Lower lobe of right lung (tissue), 2 donors: ENCODE results near the gene FGF21. TPM values are rescaled to one million over a fixed set of nuclear protein-coding genes. Genes with fewer than 3 reads are reported as not detected.

Experiments used
- ATAC-seq, 2 donors: fragments of 200-7000 bp; cut with Tn5 transposase; one replicate each; pipeline ENCODE4 v1.9.1; 2020 to 2022; ENCODE audit warnings: mild to moderate bottlenecking in 2 of 2, moderate library complexity in 2 of 2
- DNase-seq: peaks from one replicate; pipeline ENCODE4 v3.0.0-alpha.2; 2020
- H3K27ac ChIP-seq: fragments of 200-600 bp; one replicate; pipeline ENCODE4 v1.8.0; 2022
- H3K27me3 ChIP-seq: fragments of 200-600 bp; one replicate; pipeline ENCODE4 v1.8.0; 2022; ENCODE audit warnings: low read depth
- H3K36me3 ChIP-seq: fragments of 200-600 bp; one replicate; pipeline ENCODE4 v1.8.0; 2022; ENCODE audit warnings: mild to moderate bottlenecking
- H3K4me1 ChIP-seq: fragments of 200-600 bp; one replicate; pipeline ENCODE4 v1.8.0; 2022
- H3K4me3 ChIP-seq: fragments of 200-600 bp; one replicate; pipeline ENCODE4 v1.8.0; 2022; ENCODE audit warnings: mild to moderate bottlenecking
- H3K9me3 ChIP-seq: fragments of 200-600 bp; one replicate; pipeline ENCODE4 v1.8.0; 2022
- CTCF ChIP-seq: fragments of 200-600 bp; IDR thresholded peaks from one replicate; pipeline ENCODE4 v1.8.0; 2022; ENCODE audit warnings: antibody characterized with exemption, mild to moderate bottlenecking
- intact Hi-C: fragments of 100-400 bp; cut with DNase I; formaldehyde crosslinking; loops from one replicate; pipeline ENCODE4 v1.11.0; 2022
- total RNA-seq: library from RNA; stranded (reverse); fragmentation: NEBNext Ultra II Directional; extraction: Animal tissue kit (Norgen Biotek cat#: 25700); gene quantifications from one replicate; pipeline ENCODE4 v1.2.1, GENCODE V29; 2021
- donor health status: DM: no; HTN: yes; CAD: no; lungs with severe emphysema.

Gene FGF21
- total RNA-seq, 1 donor from 2014 or later, result not detected

DNA sequence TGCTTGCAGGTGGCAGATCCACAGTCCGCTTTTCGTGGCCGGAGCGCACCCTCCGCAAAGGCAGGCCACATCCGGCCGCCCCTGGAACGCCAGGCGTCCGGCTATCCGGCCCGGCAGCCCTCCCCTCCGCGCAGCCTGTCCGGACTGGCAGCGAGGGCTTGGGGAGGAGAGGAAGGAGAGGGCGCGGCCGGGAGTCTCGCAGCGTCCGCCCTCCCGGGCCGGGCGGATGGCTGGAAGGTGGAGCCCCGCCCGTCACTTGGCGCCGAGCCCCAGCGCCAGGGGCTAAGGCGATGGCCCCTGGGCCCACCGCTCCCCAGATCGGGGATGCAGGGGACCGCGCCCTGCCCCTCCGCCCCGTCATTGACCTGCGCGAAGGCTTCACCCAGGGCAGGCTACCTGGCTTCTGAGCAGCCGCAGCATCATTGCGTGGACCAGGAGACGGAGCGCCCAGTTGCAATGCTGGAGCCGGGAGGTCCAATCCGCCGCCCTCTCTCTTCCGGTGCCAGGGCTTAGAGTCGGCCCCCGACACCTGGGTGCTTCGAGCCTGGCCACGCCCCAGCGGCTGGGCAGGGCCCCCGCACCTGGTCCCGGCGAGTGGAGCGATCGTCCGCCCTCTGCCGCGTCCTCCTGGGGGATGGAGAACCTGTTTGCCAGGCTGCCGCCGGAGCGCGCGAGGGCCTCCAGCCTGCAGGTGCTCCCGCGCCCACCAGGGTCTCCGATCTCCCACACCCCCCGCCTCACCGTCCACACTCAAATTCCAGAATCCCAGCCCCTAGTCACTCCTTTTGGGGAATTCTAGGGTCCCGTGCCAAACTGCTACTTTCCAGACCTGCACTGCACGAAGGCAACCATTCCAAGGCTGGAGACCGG is 2.6 kb upstream of the FGF21 start, which contains the start of gene FUT1:
Gene FUT1, minus strand, starts transcription at position 146 of the 870 bp plus-strand sequence. CDS start 1,360 bp downstream, outside the sequence.
- Histone ChIP-seq H3K4me1 (peaks cover 26% of the 10 kb centered on the region), H3K27me3 (peaks cover 24% of the 10 kb centered on the region), H3K4me3 (peak within 1 kb of the TSS; percentile 61), H3K36me3 (no peaks in the 10 kb centered on the region), H3K27ac (peak within 1 kb of the TSS; percentile 75), H3K9me3 (no peaks in the 10 kb centered on the region)
- ATAC-seq (peak; percentile 91 to 92), DNase-seq (peak; percentile 83)
- TF ChIP-seq CTCF, result peak; percentile 20
- intact Hi-C loops, result no loop called here

GRCh38 chr19:48755787-48756186 is 463 bp downstream of the FGF21 start:
- TF ChIP-seq CTCF, result no peak
- no peak for DNase-seq
- no peaks in the 10 kb centered on the region for H3K36me3 ChIP-seq

GRCh38 chr19:48756212-48756611 is 888 bp downstream of the FGF21 start:
- ATAC-seq (no peak), DNase-seq (no peak)
- TF ChIP-seq CTCF, result no peak
- Histone ChIP-seq H3K27ac (no peak overlapping the region), H3K27me3 (peaks cover 19% of the 10 kb centered on the region), H3K4me1 (peaks cover 21% of the 10 kb centered on the region), H3K36me3 (no peaks in the 10 kb centered on the region), H3K4me3 (no peak overlapping the region), H3K9me3 (no peaks in the 10 kb centered on the region)
- intact Hi-C loops, result no loop called here

More at GRCh38 chr19:48755787-48756186, 463 bp downstream of the FGF21 start:
- H3K27me3 ChIP-seq, result peaks cover 24% of the 10 kb centered on the region
- no peak overlapping the region for H3K27ac ChIP-seq
- H3K9me3 ChIP-seq, result no peaks in the 10 kb centered on the region
- ATAC-seq, result no peak
- intact Hi-C loops, result no loop called here
- H3K4me1 ChIP-seq, result peaks cover 22% of the 10 kb centered on the region
- no peak overlapping the region for H3K4me3 ChIP-seq

GRCh38 chr19:48756686-48757085 is 1.4 kb downstream of the FGF21 start:
- Histone ChIP-seq H3K27ac (no peak overlapping the region), H3K4me1 (peaks cover 17% of the 10 kb centered on the region), H3K27me3 (peaks cover 17% of the 10 kb centered on the region), H3K36me3 (no peaks in the 10 kb centered on the region), H3K9me3 (no peaks in the 10 kb centered on the region), H3K4me3 (no peak overlapping the region)
- intact Hi-C loops, result no loop called here
- ATAC-seq (no peak), DNase-seq (no peak)
- no peak for TF ChIP-seq CTCF

DNA sequence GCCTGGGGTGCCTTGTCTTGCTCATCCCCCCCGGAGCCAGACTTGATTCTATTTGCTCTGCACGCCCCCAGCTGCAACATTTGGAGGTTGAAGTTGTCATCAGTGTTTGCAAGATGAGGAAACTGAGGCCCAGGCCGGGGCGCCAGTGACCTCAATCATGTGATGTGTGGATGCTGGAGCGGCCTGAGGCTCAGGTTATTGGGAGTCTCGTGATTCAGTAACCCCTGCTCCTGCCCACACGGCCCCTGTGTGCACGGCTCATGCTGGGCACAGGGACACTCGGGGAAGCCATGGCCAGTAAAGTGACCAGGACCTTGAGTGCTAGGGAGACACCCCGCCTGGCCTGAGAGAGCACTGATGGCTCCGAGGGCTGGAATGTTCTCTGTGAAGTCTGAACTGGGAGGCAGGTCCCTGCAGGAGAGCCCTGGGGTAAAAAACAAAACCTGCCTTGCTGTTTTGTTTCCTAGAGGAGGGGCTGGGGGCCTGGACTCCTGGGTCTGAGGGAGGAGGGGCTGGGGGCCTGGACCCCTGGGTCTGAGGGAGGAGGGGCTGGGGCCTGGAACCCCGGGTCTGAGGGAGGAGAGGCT is 1.9 kb downstream of the FGF21 start:
- DNase-seq, result no peak
- no peak for ATAC-seq
- no peak overlapping the region for H3K27ac ChIP-seq
- H3K4me1 ChIP-seq, result peaks cover 12% of the 10 kb centered on the region
- intact Hi-C loops, result no loop called here
- no peaks in the 10 kb centered on the region for H3K36me3 ChIP-seq
- peaks cover 13% of the 10 kb centered on the region for H3K27me3 ChIP-seq
- no peak overlapping the region for H3K4me3 ChIP-seq
- TF ChIP-seq CTCF, result no peak
- no peaks in the 10 kb centered on the region for H3K9me3 ChIP-seq
